ENCODE measurements around the gene ATP1A2. TPM values are rescaled to one million over a fixed set of nuclear protein-coding genes. Genes with fewer than 3 reads are reported as not detected.
A peak's percentile ranks its signal among the peaks of the same experiment; 100 is the strongest.

Gene ATP1A2
- total RNA-seq, 1 donor from 2014 or later = 47.1 TPM

GRCh38 chr1:160148121-160148520 is 32.6 kb downstream of the ATP1A2 start:
- no peak for DNase-seq

- DNase-seq = no peak
These were observed 33.7 kb downstream of the ATP1A2 start for GRCh38 chr1:160149233-160149632.

GRCh38 chr1:160149716-160150115 is 34.2 kb downstream of the ATP1A2 start:
- DNase-seq = no peak

GRCh38 chr1:160151303-160151702 is 35.7 kb downstream of the ATP1A2 start, which contains the start of gene ATP1A4:
Gene ATP1A4, plus strand, starts transcription at chr1:160151603. Its CDS starts 438 bp downstream, at chr1:160152041.
- DNase-seq = no peak

- DNase-seq = no peak
These were observed 39.2 kb downstream of the ATP1A2 start for GRCh38 chr1:160154790-160155189.

GRCh38 chr1:160156361-160156760 is 40.8 kb downstream of the ATP1A2 start:
- no peak for DNase-seq

- no peak for DNase-seq
These were observed 41.6 kb downstream of the ATP1A2 start for GRCh38 chr1:160157174-160157573.

GRCh38 chr1:160158031-160158430 is 42.5 kb downstream of the ATP1A2 start:
- no peak for DNase-seq

GRCh38 chr1:160158534-160158933 is 43.0 kb downstream of the ATP1A2 start:
- no peak for DNase-seq

- DNase-seq = no peak
These were observed 44.3 kb downstream of the ATP1A2 start for GRCh38 chr1:160159846-160160245.

- DNase-seq = no peak
These were observed 46.6 kb downstream of the ATP1A2 start for GRCh38 chr1:160161965-160162705.

- DNase-seq = no peak
These were observed 47.4 kb downstream of the ATP1A2 start for GRCh38 chr1:160162931-160163330.

- no peak for DNase-seq
These were observed 48.1 kb downstream of the ATP1A2 start for GRCh38 chr1:160163615-160164014.

- no peak for DNase-seq
These were observed 48.6 kb downstream of the ATP1A2 start for GRCh38 chr1:160164121-160164520.

GRCh38 chr1:160166166-160166868 is 50.8 kb downstream of the ATP1A2 start:
- peak; percentile 22 for DNase-seq

GRCh38 chr1:160167056-160167455 is 51.5 kb downstream of the ATP1A2 start:
- DNase-seq = no peak

GRCh38 chr1:160167580-160167979 is 52.0 kb downstream of the ATP1A2 start:
- no peak for DNase-seq

- no peak for DNase-seq
These were observed 52.5 kb downstream of the ATP1A2 start for GRCh38 chr1:160168016-160168415.

GRCh38 chr1:160168609-160169369 is 53.2 kb downstream of the ATP1A2 start:
- DNase-seq = no peak

- DNase-seq = no peak
These were observed 54.2 kb downstream of the ATP1A2 start for GRCh38 chr1:160169553-160170399.

- DNase-seq = no peak
These were observed 55.8 kb downstream of the ATP1A2 start for GRCh38 chr1:160171354-160171753.

- DNase-seq = no peak
These were observed 56.4 kb downstream of the ATP1A2 start for GRCh38 chr1:160171980-160172379.

Data from occipital lobe (tissue), 2 donors.